Measurements from ENCODE around the gene FGFBP3. TPM values are rescaled to one million over a fixed set of nuclear protein-coding genes. Genes with fewer than 3 reads are reported as not detected.
A peak's percentile ranks its signal among the peaks of the same experiment; 100 is the strongest.

Gene FGFBP3
- polyA plus RNA-seq, 2 donors: 0.74 to 0.84 TPM

GRCh38 chr10:91885362-91886079 is 23.8 kb downstream of the FGFBP3 start:
- H3K4me1 ChIP-seq (ENCODE audit: control insufficient read depth in 2 of 2, insufficient read depth in 2 of 2, low read length in 1 of 2): peaks cover 0 to 4% of the 10 kb centered on the region in 2 donors
- no peak overlapping the region for H3K27ac ChIP-seq (ENCODE audit: low read depth in 2 of 2, low read length in 1 of 2)
- no peaks in the 10 kb centered on the region for H3K36me3 ChIP-seq (ENCODE audit: control insufficient read depth in 2 of 2, insufficient read depth in 2 of 2, low read length in 1 of 2)
- WGBS, 2 donors: 97 to 98% methylated on average over 9 of the region's 9 CpGs
- no peaks in the 10 kb centered on the region for H3K27me3 ChIP-seq (ENCODE audit: control insufficient read depth in 1 of 2, insufficient read depth in 2 of 2, low read length in 2 of 2)
- no peaks in the 10 kb centered on the region for H3K9me3 ChIP-seq (ENCODE audit: control insufficient read depth in 2 of 2, insufficient read depth in 1 of 2, low read depth in 1 of 2, low read length in 1 of 2)
- H3K4me3 ChIP-seq (ENCODE audit: low read depth in 1 of 2, low read length in 2 of 2): no peak overlapping the region

GRCh38 chr10:91884536-91884935 is 24.8 kb downstream of the FGFBP3 start:
- H3K9me3 ChIP-seq (ENCODE audit: control insufficient read depth in 2 of 2, insufficient read depth in 1 of 2, low read depth in 1 of 2, low read length in 1 of 2): no peaks in the 10 kb centered on the region
- peaks cover 0 to 4% of the 10 kb centered on the region in 2 donors for H3K4me1 ChIP-seq (ENCODE audit: control insufficient read depth in 2 of 2, insufficient read depth in 2 of 2, low read length in 1 of 2)
- no peaks in the 10 kb centered on the region for H3K27me3 ChIP-seq (ENCODE audit: control insufficient read depth in 1 of 2, insufficient read depth in 2 of 2, low read length in 2 of 2)
- H3K36me3 ChIP-seq (ENCODE audit: control insufficient read depth in 2 of 2, insufficient read depth in 2 of 2, low read length in 1 of 2): no peaks in the 10 kb centered on the region
- H3K4me3 ChIP-seq (ENCODE audit: low read depth in 1 of 2, low read length in 2 of 2): no peak overlapping the region
- WGBS, 2 donors: 64 to 76% methylated on average over 1 of the region's 1 CpG
- H3K27ac ChIP-seq (ENCODE audit: low read depth in 2 of 2, low read length in 1 of 2): peak overlapping the region in 1 of 2 donors; percentile 19

GRCh38 chr10:91883549-91884444 is 25.5 kb downstream of the FGFBP3 start:
- 31 to 34% methylated on average over 20 of the region's 20 CpGs for WGBS, 2 donors
- Histone ChIP-seq H3K36me3 (ENCODE audit: control insufficient read depth in 2 of 2, insufficient read depth in 2 of 2, low read length in 1 of 2) (no peaks in the 10 kb centered on the region), H3K27ac (ENCODE audit: low read depth in 2 of 2, low read length in 1 of 2) (peak overlapping the region; percentile 53 to 77), H3K9me3 (ENCODE audit: control insufficient read depth in 2 of 2, insufficient read depth in 1 of 2, low read depth in 1 of 2, low read length in 1 of 2) (no peaks in the 10 kb centered on the region), H3K27me3 (ENCODE audit: control insufficient read depth in 1 of 2, insufficient read depth in 2 of 2, low read length in 2 of 2) (no peaks in the 10 kb centered on the region), H3K4me1 (ENCODE audit: control insufficient read depth in 2 of 2, insufficient read depth in 2 of 2, low read length in 1 of 2) (peaks cover 0 to 4% of the 10 kb centered on the region in 2 donors), H3K4me3 (ENCODE audit: low read depth in 1 of 2, low read length in 2 of 2) (no peak overlapping the region)

- WGBS, 2 donors: 21 to 32% methylated on average over 3 of the region's 3 CpGs
- Histone ChIP-seq H3K27me3 (ENCODE audit: control insufficient read depth in 1 of 2, insufficient read depth in 2 of 2, low read length in 2 of 2) (no peaks in the 10 kb centered on the region), H3K4me3 (ENCODE audit: low read depth in 1 of 2, low read length in 2 of 2) (no peak overlapping the region), H3K36me3 (ENCODE audit: control insufficient read depth in 2 of 2, insufficient read depth in 2 of 2, low read length in 1 of 2) (no peaks in the 10 kb centered on the region), H3K27ac (ENCODE audit: low read depth in 2 of 2, low read length in 1 of 2) (peak overlapping the region in 1 of 2 donors; percentile 38), H3K4me1 (ENCODE audit: control insufficient read depth in 2 of 2, insufficient read depth in 2 of 2, low read length in 1 of 2) (no peaks in the 10 kb centered on the region), H3K9me3 (ENCODE audit: control insufficient read depth in 2 of 2, insufficient read depth in 1 of 2, low read depth in 1 of 2, low read length in 1 of 2) (no peaks in the 10 kb centered on the region)
Measured at GRCh38 chr10:91880310-91880709, 29.0 kb downstream of the FGFBP3 start.

GRCh38 chr10:91879515-91880170 is 29.6 kb downstream of the FGFBP3 start:
- no peak overlapping the region for H3K27ac ChIP-seq (ENCODE audit: low read depth in 2 of 2, low read length in 1 of 2)
- no peak overlapping the region for H3K4me3 ChIP-seq (ENCODE audit: low read depth in 1 of 2, low read length in 2 of 2)
- H3K27me3 ChIP-seq (ENCODE audit: control insufficient read depth in 1 of 2, insufficient read depth in 2 of 2, low read length in 2 of 2): no peaks in the 10 kb centered on the region
- H3K9me3 ChIP-seq (ENCODE audit: control insufficient read depth in 2 of 2, insufficient read depth in 1 of 2, low read depth in 1 of 2, low read length in 1 of 2): no peaks in the 10 kb centered on the region
- no peaks in the 10 kb centered on the region for H3K4me1 ChIP-seq (ENCODE audit: control insufficient read depth in 2 of 2, insufficient read depth in 2 of 2, low read length in 1 of 2)
- 26 to 42% methylated on average over 7 of the region's 7 CpGs for WGBS, 2 donors
- no peaks in the 10 kb centered on the region for H3K36me3 ChIP-seq (ENCODE audit: control insufficient read depth in 2 of 2, insufficient read depth in 2 of 2, low read length in 1 of 2)

- no peaks in the 10 kb centered on the region for H3K4me1 ChIP-seq (ENCODE audit: control insufficient read depth in 2 of 2, insufficient read depth in 2 of 2, low read length in 1 of 2)
- no peaks in the 10 kb centered on the region for H3K9me3 ChIP-seq (ENCODE audit: control insufficient read depth in 2 of 2, insufficient read depth in 1 of 2, low read depth in 1 of 2, low read length in 1 of 2)
- H3K36me3 ChIP-seq (ENCODE audit: control insufficient read depth in 2 of 2, insufficient read depth in 2 of 2, low read length in 1 of 2): no peaks in the 10 kb centered on the region
- no peaks in the 10 kb centered on the region for H3K27me3 ChIP-seq (ENCODE audit: control insufficient read depth in 1 of 2, insufficient read depth in 2 of 2, low read length in 2 of 2)
- H3K27ac ChIP-seq (ENCODE audit: low read depth in 2 of 2, low read length in 1 of 2): no peak overlapping the region
- no peak overlapping the region for H3K4me3 ChIP-seq (ENCODE audit: low read depth in 1 of 2, low read length in 2 of 2)
- WGBS, 2 donors: 83 to 93% methylated on average over 1 of the region's 1 CpG
Measured at GRCh38 chr10:91875779-91876178, 33.5 kb downstream of the FGFBP3 start.

GRCh38 chr10:91875156-91875555 is 34.1 kb downstream of the FGFBP3 start:
- no peak overlapping the region for H3K27ac ChIP-seq (ENCODE audit: low read depth in 2 of 2, low read length in 1 of 2)
- no peaks in the 10 kb centered on the region for H3K4me1 ChIP-seq (ENCODE audit: control insufficient read depth in 2 of 2, insufficient read depth in 2 of 2, low read length in 1 of 2)
- H3K27me3 ChIP-seq (ENCODE audit: control insufficient read depth in 1 of 2, insufficient read depth in 2 of 2, low read length in 2 of 2): no peaks in the 10 kb centered on the region
- WGBS, 2 donors: 95 to 98% methylated on average over 2 of the region's 2 CpGs
- no peaks in the 10 kb centered on the region for H3K36me3 ChIP-seq (ENCODE audit: control insufficient read depth in 2 of 2, insufficient read depth in 2 of 2, low read length in 1 of 2)
- H3K4me3 ChIP-seq (ENCODE audit: low read depth in 1 of 2, low read length in 2 of 2): no peak overlapping the region
- no peaks in the 10 kb centered on the region for H3K9me3 ChIP-seq (ENCODE audit: control insufficient read depth in 2 of 2, insufficient read depth in 1 of 2, low read depth in 1 of 2, low read length in 1 of 2)

GRCh38 chr10:91865562-91866081 is 43.7 kb downstream of the FGFBP3 start:
- Histone ChIP-seq H3K36me3 (ENCODE audit: control insufficient read depth in 2 of 2, insufficient read depth in 2 of 2, low read length in 1 of 2) (peaks cover 0 to 5% of the 10 kb centered on the region in 2 donors), H3K27ac (ENCODE audit: low read depth in 2 of 2, low read length in 1 of 2) (no peak overlapping the region), H3K9me3 (ENCODE audit: control insufficient read depth in 2 of 2, insufficient read depth in 1 of 2, low read depth in 1 of 2, low read length in 1 of 2) (no peaks in the 10 kb centered on the region), H3K4me3 (ENCODE audit: low read depth in 1 of 2, low read length in 2 of 2) (no peak overlapping the region), H3K4me1 (ENCODE audit: control insufficient read depth in 2 of 2, insufficient read depth in 2 of 2, low read length in 1 of 2) (no peaks in the 10 kb centered on the region), H3K27me3 (ENCODE audit: control insufficient read depth in 1 of 2, insufficient read depth in 2 of 2, low read length in 2 of 2) (no peaks in the 10 kb centered on the region)
- 91% methylated on average over 2 of the region's 2 CpGs for WGBS, 2 donors

GRCh38 chr10:91864744-91865143 is 44.5 kb downstream of the FGFBP3 start:
- 64 to 74% methylated on average over 2 of the region's 2 CpGs for WGBS, 2 donors

More at GRCh38 chr10:91864744-91865143, 44.5 kb downstream of the FGFBP3 start:
- no peaks in the 10 kb centered on the region for H3K27me3 ChIP-seq (ENCODE audit: control insufficient read depth in 1 of 2, insufficient read depth in 2 of 2, low read length in 2 of 2)
- no peaks in the 10 kb centered on the region for H3K4me1 ChIP-seq (ENCODE audit: control insufficient read depth in 2 of 2, insufficient read depth in 2 of 2, low read length in 1 of 2)
- peaks cover 0 to 10% of the 10 kb centered on the region in 2 donors for H3K36me3 ChIP-seq (ENCODE audit: control insufficient read depth in 2 of 2, insufficient read depth in 2 of 2, low read length in 1 of 2)
- H3K9me3 ChIP-seq (ENCODE audit: control insufficient read depth in 2 of 2, insufficient read depth in 1 of 2, low read depth in 1 of 2, low read length in 1 of 2): no peaks in the 10 kb centered on the region
- H3K4me3 ChIP-seq (ENCODE audit: low read depth in 1 of 2, low read length in 2 of 2): no peak overlapping the region
- no peak overlapping the region for H3K27ac ChIP-seq (ENCODE audit: low read depth in 2 of 2, low read length in 1 of 2)
